Measurements from ENCODE around the gene TSEN34.

DNA sequence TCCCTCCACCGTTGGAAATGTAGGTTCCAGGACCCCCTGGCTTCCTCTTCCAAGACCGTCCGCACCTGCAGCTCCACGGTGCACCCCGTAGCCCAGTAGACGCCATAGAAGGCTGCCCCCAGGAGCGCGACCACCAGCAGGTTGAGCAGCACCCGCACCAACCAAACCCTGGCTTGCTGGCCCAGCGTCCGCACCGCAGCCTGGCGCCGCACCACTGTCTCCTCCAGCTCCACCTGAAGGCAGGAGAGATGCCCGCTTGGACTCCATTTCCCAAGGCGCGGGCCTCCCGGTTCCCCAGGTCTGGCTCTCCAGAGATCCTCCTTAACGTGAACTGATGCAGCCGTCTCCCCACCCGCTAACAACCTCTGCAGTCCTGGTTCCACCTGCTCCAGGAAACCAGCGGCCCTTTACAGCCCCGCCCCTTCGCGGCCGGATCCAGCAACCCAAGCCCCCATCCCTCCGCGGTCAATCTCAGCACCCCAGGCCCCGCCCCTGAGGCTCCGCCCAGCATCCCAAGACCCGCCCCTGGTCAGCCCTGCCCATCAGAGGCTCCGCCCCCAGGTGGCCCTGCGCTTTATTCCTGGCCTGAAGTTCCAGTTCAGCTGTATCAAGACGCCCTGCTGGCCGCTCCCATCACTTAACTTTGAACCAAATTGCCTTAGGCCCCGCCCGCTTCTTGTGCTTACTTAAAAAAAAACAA is 26.6 kb upstream of the TSEN34 start:
- TF ChIP-seq EP300 (IDR thresholded peaks at IDR 0.05) (no peak), POLR2A (IDR thresholded peaks at IDR 0.05) (no peak), POLR2AphosphoS5 (IDR thresholded peaks at IDR 0.05) (no peak)
- TF ChIP-seq, protein P1, sequence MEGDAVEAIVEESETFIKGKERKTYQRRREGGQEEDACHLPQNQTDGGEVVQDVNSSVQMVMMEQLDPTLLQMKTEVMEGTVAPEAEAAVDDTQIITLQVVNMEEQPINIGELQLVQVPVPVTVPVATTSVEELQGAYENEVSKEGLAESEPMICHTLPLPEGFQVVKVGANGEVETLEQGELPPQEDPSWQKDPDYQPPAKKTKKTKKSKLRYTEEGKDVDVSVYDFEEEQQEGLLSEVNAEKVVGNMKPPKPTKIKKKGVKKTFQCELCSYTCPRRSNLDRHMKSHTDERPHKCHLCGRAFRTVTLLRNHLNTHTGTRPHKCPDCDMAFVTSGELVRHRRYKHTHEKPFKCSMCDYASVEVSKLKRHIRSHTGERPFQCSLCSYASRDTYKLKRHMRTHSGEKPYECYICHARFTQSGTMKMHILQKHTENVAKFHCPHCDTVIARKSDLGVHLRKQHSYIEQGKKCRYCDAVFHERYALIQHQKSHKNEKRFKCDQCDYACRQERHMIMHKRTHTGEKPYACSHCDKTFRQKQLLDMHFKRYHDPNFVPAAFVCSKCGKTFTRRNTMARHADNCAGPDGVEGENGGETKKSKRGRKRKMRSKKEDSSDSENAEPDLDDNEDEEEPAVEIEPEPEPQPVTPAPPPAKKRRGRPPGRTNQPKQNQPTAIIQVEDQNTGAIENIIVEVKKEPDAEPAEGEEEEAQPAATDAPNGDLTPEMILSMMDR (IDR thresholded peaks at IDR 0.05) = no peak
